HL-60 (cell line): Measurements from ENCODE around the gene GSTM3.

Experiments used
- DNase-seq, 2 experiments: peaks; one replicate each; pipeline ENCODE4 v3.0.0-alpha.2; 2010 to 2020; ENCODE audit warnings: low read depth in 1 of 2, low spot score in 1 of 2
- H3K27ac ChIP-seq: fragments of 250-450 bp; sonication (Bioruptor Pico); replicated peaks from 2 replicates; pipeline ENCODE4 v1.5.1; 2020; ENCODE audit warnings: mild to moderate bottlenecking, moderate library complexity
- H3K27me3 ChIP-seq: fragments of 250-450 bp; sonication (Bioruptor Pico); 2 replicates; pipeline ENCODE4 v1.5.1; 2021; ENCODE audit warnings: mild to moderate bottlenecking, moderate library complexity; ENCODE audit not compliant: insufficient read depth, poor library complexity, severe bottlenecking
- H3K4me3 ChIP-seq: replicated peaks from 2 replicates; pipeline ENCODE4 v1.5.1; 2011; ENCODE audit warnings: mild to moderate bottlenecking, control low read depth, low read length; ENCODE audit not compliant: insufficient read depth
- CTCF ChIP-seq: IDR thresholded peaks from one replicate; pipeline ENCODE4 v1.5.1; 2011; ENCODE audit warnings: low read length, control low read depth, inconsistent platforms; ENCODE audit not compliant: insufficient read depth
- GABPA ChIP-seq: IDR thresholded peaks from 2 replicates; pipeline ENCODE4 v1.6.1; 2012; ENCODE audit warnings: low read depth
- POLR2AphosphoS5 ChIP-seq: IDR thresholded peaks from 2 replicates; pipeline ENCODE4 v1.6.1; 2012; ENCODE audit warnings: low read depth
- REST ChIP-seq: IDR thresholded peaks from 2 replicates; pipeline ENCODE4 v1.6.1; 2012; ENCODE audit warnings: low read depth; ENCODE audit not compliant: insufficient replicate concordance
- SPI1 ChIP-seq: IDR thresholded peaks from 2 replicates; pipeline ENCODE4 v1.6.1; 2012; ENCODE audit warnings: low read depth, mild to moderate bottlenecking, borderline replicate concordance

The GSTM3 gene

DNA sequence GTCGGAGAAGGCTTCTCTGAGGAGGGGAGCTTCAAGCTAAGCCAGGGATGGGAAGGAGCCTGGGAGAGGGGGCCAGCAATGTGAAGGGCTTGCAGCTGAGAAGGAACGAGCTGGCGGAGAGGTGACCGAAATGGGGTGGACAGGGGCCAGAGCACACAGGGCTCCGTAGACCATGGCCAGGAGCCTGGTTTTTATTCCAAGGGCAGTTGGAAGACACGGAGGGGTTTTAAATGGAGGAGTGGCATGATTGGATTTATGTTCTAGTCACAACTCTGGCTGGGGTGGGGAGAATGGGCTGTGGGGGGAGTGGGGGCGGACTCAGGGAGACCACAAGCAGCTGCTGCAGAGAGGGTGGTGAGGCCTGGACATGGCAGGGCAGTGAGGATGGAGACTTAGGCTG, 28.0 kb upstream of the GSTM3 start:
- no peaks in the 10 kb centered on the region for H3K27me3 ChIP-seq
- H3K27ac ChIP-seq, result no peak overlapping the region
- no peak for DNase-seq
- TF ChIP-seq CTCF (no peak), POLR2AphosphoS5 (no peak), REST (no peak), GABPA (no peak), SPI1 (no peak)
- H3K4me3 ChIP-seq, result no peak overlapping the region

DNA sequence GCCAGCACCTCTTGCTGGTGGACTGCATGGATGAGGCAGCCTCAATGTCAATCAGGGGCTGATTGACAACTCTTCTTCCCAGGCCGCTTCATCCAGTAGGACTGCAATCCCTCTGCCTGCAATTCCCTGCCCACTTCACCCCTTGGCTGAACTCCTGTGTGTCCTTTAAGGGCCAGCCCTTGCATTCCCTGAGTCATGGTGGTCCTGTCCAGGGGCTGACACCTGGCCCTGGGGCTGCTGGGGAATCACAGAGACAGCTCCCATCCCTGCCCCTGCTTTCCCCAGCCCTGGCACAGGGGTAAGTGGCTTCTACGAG, 27.5 kb upstream of the GSTM3 start:
- TF ChIP-seq POLR2AphosphoS5 (no peak), SPI1 (no peak), REST (no peak), CTCF (no peak), GABPA (no peak)
- H3K4me3 ChIP-seq, result no peak overlapping the region
- no peak for DNase-seq
- H3K27me3 ChIP-seq, result no peaks in the 10 kb centered on the region
- no peak overlapping the region for H3K27ac ChIP-seq

DNA sequence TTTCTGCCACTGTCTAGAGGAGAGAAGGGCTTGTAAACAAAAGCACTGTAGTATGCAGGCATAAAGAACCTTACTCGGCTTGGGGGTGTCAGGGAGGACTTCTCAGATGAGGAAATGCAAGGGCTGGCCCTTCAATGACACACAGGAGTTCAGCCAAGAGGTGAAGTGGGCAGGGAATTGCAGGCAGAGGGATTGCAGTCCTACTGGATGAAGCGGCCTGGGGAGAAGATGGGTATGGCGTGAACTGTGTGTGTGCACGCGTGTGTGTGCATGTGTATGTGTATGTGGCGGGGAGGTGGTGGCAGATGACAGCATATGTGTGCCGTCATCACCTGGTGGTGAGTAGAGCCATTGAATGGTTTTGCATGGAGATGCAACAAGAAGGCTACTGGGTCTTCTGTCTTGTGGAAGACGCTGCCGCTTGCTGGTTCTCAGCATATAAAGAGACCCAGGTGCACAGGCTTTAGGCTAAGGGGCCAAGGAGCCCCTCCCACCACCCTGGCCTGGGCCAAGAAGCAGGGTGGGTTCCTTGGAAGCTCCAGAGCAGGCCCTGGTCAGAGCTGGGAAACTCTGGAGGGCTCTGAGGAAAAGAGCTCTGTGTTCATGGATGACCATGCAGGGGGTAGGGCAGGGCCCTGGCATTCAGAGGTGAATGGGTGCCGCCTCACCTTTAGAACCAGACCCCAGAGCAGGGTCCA, 26.9 kb upstream of the GSTM3 start:
- H3K27me3 ChIP-seq, result no peaks in the 10 kb centered on the region
- H3K4me3 ChIP-seq, result no peak overlapping the region
- no peak overlapping the region for H3K27ac ChIP-seq
- TF ChIP-seq SPI1 (no peak), POLR2AphosphoS5 (no peak), GABPA (no peak), CTCF (no peak), REST (no peak)
- DNase-seq, result no peak
